NT2/D1 (cell line): ENCODE results near the gene CALML3.

Experiments
- DNase-seq: peaks from one replicate; pipeline ENCODE4 v3.0.0-alpha.2; 2011; ENCODE audit warnings: low read depth, low spot score
- H3K27me3 ChIP-seq: 2 replicates; pipeline ENCODE4 v1.6.0; 2011; ENCODE audit warnings: mild to moderate bottlenecking; ENCODE audit not compliant: insufficient read length, insufficient read depth
- H3K36me3 ChIP-seq: 2 replicates; pipeline ENCODE4 v1.6.1; 2011; ENCODE audit warnings: mild to moderate bottlenecking, low read length, mixed read lengths; ENCODE audit not compliant: insufficient read depth, insufficient read length
- H3K4me1 ChIP-seq: 2 replicates; pipeline ENCODE4 v1.5.1; 2011; ENCODE audit not compliant: insufficient read depth, insufficient read length
- H3K4me3 ChIP-seq: 2 replicates; pipeline ENCODE4 v1.5.1; 2011; ENCODE audit warnings: low read depth; ENCODE audit not compliant: insufficient read length
- H3K9ac ChIP-seq: 2 replicates; pipeline ENCODE4 v1.6.0; 2011; ENCODE audit warnings: low read depth; ENCODE audit not compliant: insufficient read length
- H3K9me3 ChIP-seq: 2 replicates; pipeline ENCODE4 v1.5.1; 2011; ENCODE audit warnings: mild to moderate bottlenecking, low read length; ENCODE audit not compliant: insufficient read depth
- SUZ12 ChIP-seq: IDR thresholded peaks from 2 replicates; pipeline ENCODE4 v1.6.1; 2011; ENCODE audit not compliant: insufficient read length, insufficient read depth; ENCODE audit errors: extremely low read depth
- YY1 ChIP-seq: IDR thresholded peaks from 2 replicates; pipeline ENCODE4 v1.6.1; 2011; ENCODE audit not compliant: insufficient read length, insufficient read depth
- ZNF274 ChIP-seq: IDR thresholded peaks from 2 replicates; pipeline ENCODE4 v1.6.1; 2011; ENCODE audit warnings: mild to moderate bottlenecking, low read depth, low read length

Gene CALML3

GRCh38 chr10:5479481-5480161, 45.1 kb upstream of the CALML3 start:
- Histone ChIP-seq H3K9ac (no peak overlapping the region), H3K4me3 (no peak overlapping the region), H3K4me1 (peaks cover 7% of the 10 kb centered on the region), H3K9me3 (no peaks in the 10 kb centered on the region), H3K36me3 (no peaks in the 10 kb centered on the region), H3K27me3 (no peaks in the 10 kb centered on the region)
- DNase-seq = no peak
- no peak for TF ChIP-seq ZNF274
- no peak for TF ChIP-seq YY1
- TF ChIP-seq SUZ12 = no peak

- H3K36me3 ChIP-seq = no peaks in the 10 kb centered on the region
- H3K9ac ChIP-seq = no peak overlapping the region
- no peak for TF ChIP-seq YY1
- TF ChIP-seq SUZ12 = no peak
- TF ChIP-seq ZNF274 = no peak
- no peak for DNase-seq
- peaks cover 11% of the 10 kb centered on the region for H3K4me1 ChIP-seq
- no peaks in the 10 kb centered on the region for H3K9me3 ChIP-seq
- H3K27me3 ChIP-seq = no peaks in the 10 kb centered on the region
- H3K4me3 ChIP-seq = no peak overlapping the region
Observed at GRCh38 chr10:5480162-5480941, 44.4 kb upstream of the CALML3 start.

DNA sequence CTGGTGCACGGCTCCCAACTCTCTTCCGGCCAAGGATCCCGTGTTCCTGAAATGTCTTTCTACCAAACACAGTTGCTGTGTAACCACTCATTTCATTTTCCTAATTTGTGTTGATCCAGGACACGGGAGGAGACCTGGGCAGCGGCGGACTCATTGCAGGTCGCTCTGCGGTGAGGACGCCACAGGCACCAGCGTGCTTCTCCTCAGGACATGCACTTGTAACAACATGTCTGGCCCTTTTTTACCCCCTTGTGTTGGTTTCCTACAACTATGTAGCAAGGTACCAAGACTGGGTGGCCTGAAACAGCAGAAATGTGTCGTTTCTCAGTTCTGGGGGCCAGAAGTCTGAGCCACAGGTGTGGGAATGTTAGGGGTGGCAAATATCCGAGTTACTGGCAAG, 43.6 kb upstream of the CALML3 start:
- no peak for DNase-seq
- Histone ChIP-seq H3K9ac (no peak overlapping the region), H3K9me3 (no peaks in the 10 kb centered on the region), H3K27me3 (no peaks in the 10 kb centered on the region), H3K4me3 (no peak overlapping the region), H3K4me1 (peaks cover 13% of the 10 kb centered on the region), H3K36me3 (no peaks in the 10 kb centered on the region)
- TF ChIP-seq ZNF274 = no peak
- TF ChIP-seq SUZ12 = no peak
- no peak for TF ChIP-seq YY1

DNA sequence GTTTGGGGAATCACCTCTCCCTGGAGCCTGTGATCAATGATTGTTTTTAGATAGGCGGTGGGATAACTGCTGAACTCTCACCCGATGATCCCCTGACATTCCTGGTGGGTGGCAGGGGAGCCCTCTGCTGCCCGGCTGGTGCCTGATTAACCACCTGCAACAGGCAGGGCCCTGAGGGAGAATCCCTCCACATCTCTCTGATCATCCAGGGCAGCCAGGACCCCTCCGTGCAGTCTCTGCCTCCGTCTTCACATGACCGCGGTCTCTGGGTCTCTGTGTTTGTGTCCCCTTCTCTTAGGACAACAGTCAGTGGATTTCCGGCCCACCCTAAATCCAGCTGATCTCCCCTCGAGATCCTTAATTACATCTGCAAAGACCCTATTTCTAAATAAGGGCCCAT, 42.7 kb upstream of the CALML3 start:
- Histone ChIP-seq H3K9me3 (no peaks in the 10 kb centered on the region), H3K36me3 (no peaks in the 10 kb centered on the region), H3K27me3 (no peaks in the 10 kb centered on the region), H3K4me1 (peaks cover 21% of the 10 kb centered on the region), H3K9ac (no peak overlapping the region), H3K4me3 (no peak overlapping the region)
- DNase-seq = no peak
- TF ChIP-seq SUZ12 = no peak
- no peak for TF ChIP-seq YY1
- no peak for TF ChIP-seq ZNF274

DNA sequence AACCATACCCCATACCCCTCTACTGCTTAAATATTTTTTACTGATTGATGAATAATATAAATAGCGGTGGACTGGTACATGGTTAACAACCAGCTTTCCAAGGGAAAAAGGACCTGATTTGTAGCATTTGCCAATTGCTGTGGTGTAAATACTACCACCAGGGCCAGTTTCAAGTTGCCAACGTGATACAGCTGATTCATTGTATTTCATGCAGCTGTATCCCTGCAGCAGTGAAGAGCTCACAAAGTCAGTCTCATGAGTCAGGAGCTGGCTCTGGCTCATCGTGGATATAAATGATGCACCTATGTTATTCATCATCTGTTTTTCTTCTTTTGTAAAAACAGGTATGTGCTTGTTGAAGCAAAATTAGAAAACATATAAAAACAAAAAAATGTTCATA, 40.6 kb upstream of the CALML3 start:
- TF ChIP-seq SUZ12 (no peak), YY1 (no peak), ZNF274 (no peak)
- H3K4me3 ChIP-seq = no peak overlapping the region
- H3K9ac ChIP-seq = no peak overlapping the region
- DNase-seq = no peak
- no peaks in the 10 kb centered on the region for H3K27me3 ChIP-seq
- no peaks in the 10 kb centered on the region for H3K36me3 ChIP-seq
- peaks cover 17% of the 10 kb centered on the region for H3K4me1 ChIP-seq
- no peaks in the 10 kb centered on the region for H3K9me3 ChIP-seq

DNA sequence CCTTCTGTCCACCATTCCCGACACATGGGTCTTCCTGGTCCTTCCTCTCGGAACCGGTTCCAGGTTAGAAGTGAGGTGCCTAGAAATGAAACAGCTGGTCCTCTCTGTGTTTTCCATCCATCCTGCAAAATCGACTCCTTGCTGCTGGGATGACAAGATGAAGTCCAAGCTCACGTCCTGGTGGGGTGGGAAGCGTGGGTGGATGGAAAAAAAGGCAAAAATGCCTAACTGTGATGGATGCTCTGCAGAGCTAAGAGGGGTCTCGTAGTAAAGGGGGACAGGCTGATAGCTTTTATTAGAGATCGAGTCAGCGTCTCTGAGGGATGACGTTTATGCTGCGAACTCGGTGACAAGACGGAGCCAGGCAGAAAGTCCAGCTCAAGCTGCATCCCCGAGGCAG, 39.5 kb upstream of the CALML3 start:
- H3K4me3 ChIP-seq = no peak overlapping the region
- H3K36me3 ChIP-seq = no peaks in the 10 kb centered on the region
- TF ChIP-seq YY1 (no peak), ZNF274 (no peak), SUZ12 (no peak)
- no peak for DNase-seq
- H3K27me3 ChIP-seq = no peaks in the 10 kb centered on the region
- H3K4me1 ChIP-seq = peaks cover 17% of the 10 kb centered on the region
- H3K9me3 ChIP-seq = no peaks in the 10 kb centered on the region
- H3K9ac ChIP-seq = no peak overlapping the region

DNA sequence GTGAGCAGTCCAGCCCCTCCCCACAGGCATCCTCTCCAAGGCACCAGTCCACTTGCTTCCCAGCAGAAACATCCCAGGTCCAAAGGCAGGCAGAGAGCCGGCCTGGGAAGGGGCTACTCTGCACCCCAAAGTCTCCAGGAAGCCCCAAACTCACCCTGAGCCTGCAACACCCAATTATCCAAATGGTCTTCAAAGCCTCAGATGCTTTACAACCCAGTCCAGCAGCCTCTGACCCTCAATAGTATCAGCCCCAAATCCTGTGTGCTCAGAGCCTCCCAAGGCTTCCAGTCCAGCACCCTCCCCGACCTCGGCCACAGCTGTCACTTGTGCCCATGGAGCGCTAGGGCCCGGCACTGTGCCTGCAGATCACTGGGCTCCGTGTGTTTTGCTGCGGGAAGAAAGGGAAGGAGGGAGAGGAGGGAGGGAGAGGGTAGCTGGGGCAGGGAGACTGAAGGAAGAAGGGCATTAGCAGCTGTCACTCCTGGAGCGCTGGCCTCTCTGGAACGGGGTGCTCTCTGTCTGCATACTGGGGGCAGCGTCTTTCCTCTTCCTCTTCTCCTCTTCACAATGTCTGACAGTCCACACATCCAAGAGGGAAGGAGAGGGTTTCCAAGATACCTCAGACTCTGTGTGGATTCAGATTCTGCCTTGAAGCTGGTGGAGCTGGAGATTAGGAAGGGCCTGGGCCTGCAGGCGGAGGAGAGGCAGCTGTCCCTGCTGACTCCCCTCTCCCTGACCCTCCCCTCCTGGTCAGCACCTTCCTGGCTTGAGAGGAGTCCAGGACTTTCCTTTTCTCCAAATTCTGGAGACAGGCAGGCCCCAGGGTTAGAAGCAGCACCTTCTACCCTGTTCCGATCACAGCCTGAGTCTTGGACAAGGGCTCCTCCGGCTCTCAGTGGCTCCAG, 38.6 kb upstream of the CALML3 start:
- TF ChIP-seq SUZ12 = no peak
- TF ChIP-seq ZNF274 = no peak
- no peak for TF ChIP-seq YY1
- Histone ChIP-seq H3K36me3 (no peaks in the 10 kb centered on the region), H3K4me1 (peaks cover 17% of the 10 kb centered on the region), H3K4me3 (no peak overlapping the region), H3K9me3 (0 out of 2 replicates have a peak, but pooled peaks cover 2% of the 10 kb centered on the region), H3K27me3 (no peaks in the 10 kb centered on the region), H3K9ac (no peak overlapping the region)
- no peak for DNase-seq
